Natural killer cell (primary cell): Measurements from ENCODE around the gene OR12D1. TPM values are rescaled to one million over a fixed set of nuclear protein-coding genes. Genes with fewer than 3 reads are reported as not detected.

Experiments
- ATAC-seq, 3 donors: fragments of 150-1000 bp in 2 of 3; fragments of 200-7000 bp in 1 of 3; cut with Tn5 transposase; 1 replicate in 1 of 3; 2 replicates in 2 of 3; pipeline ENCODE4 v1.10.0; 2021; ENCODE audit warnings: mild to moderate bottlenecking in 2 of 3, moderate library complexity in 2 of 3
- DNase-seq, 2 donors: peaks; one replicate each; pipeline versions ENCODE4 v3.0.0 to v3.0.0-alpha.2; 2013 to 2021; ENCODE audit warnings: mixed read lengths in 1 of 2
- H3K27ac ChIP-seq: one replicate; pipeline ENCODE4 v1.5.1; 2013; ENCODE audit warnings: mild to moderate bottlenecking, low read length
- H3K27me3 ChIP-seq: one replicate; pipeline ENCODE4 v1.6.1; 2013; ENCODE audit warnings: low read length; ENCODE audit not compliant: control insufficient read depth, insufficient read depth
- H3K36me3 ChIP-seq: one replicate; pipeline ENCODE4 v1.6.1; 2013; ENCODE audit warnings: low read length; ENCODE audit not compliant: control insufficient read depth, insufficient read depth
- H3K4me1 ChIP-seq: one replicate; pipeline ENCODE4 v1.6.1; 2013; ENCODE audit warnings: low read length; ENCODE audit not compliant: control insufficient read depth, insufficient read depth
- H3K4me3 ChIP-seq: one replicate; pipeline ENCODE4 v1.5.1; 2013; ENCODE audit warnings: low read length
- H3K9me3 ChIP-seq: one replicate; pipeline ENCODE4 v1.6.1; 2013; ENCODE audit warnings: low read length; ENCODE audit not compliant: control insufficient read depth, insufficient read depth
- H3K27ac Mint-ChIP-seq, 2 donors: one replicate each; pipeline ENCODE4 v1.8.0; 2022; ENCODE audit warnings: mild to moderate bottlenecking in 2 of 2, mixed read lengths in 2 of 2, moderate library complexity in 1 of 2
- H3K27me3 Mint-ChIP-seq, 2 donors: one replicate each; pipeline ENCODE4 v1.8.0; 2022; ENCODE audit warnings: low read depth in 2 of 2, mixed read lengths in 2 of 2
- H3K36me3 Mint-ChIP-seq: one replicate; pipeline ENCODE4 v1.8.0; 2022; ENCODE audit warnings: mixed read lengths
- H3K4me1 Mint-ChIP-seq, 2 donors: one replicate each; pipeline ENCODE4 v1.8.0; 2022; ENCODE audit warnings: mixed read lengths in 2 of 2
- H3K4me3 Mint-ChIP-seq: one replicate; pipeline ENCODE4 v1.8.0; 2022; ENCODE audit warnings: mild to moderate bottlenecking, moderate library complexity, mixed read lengths
- H3K9me3 Mint-ChIP-seq, 2 donors: one replicate each; pipeline ENCODE4 v1.8.0; 2022; ENCODE audit warnings: mixed read lengths in 2 of 2
- CTCF ChIP-seq: fragments of 200-600 bp; IDR thresholded peaks from one replicate; pipeline ENCODE4 v1.8.0; 2022; ENCODE audit warnings: antibody characterized with exemption
- WGBS: methylation state at CpG from one replicate; pipeline ENCODE4 v1.1.7; 2013; ENCODE audit warnings: missing lambda C conversion rate; ENCODE audit not compliant: insufficient coverage; 5-methylcytosine and 5-hydroxymethylcytosine counted together
- intact Hi-C: fragments of 100-400 bp; cut with micrococcal nuclease; formaldehyde crosslinking; loops from one replicate; pipeline ENCODE4 v1.14.2; 2022
- total RNA-seq, 4 donors: library from RNA; stranded (reverse); fragments of 120-200 nt in 1 of 4; gene quantifications; one replicate each; pipeline versions ENCODE4 v1.2.3 to v1.2.4, GENCODE V29; 2013 to 2022

The OR12D1 gene
- total RNA-seq, 3 donors from 2014 or later (not counting 1 experiment from before 2014, with no cell fraction given): not detected

DNA sequence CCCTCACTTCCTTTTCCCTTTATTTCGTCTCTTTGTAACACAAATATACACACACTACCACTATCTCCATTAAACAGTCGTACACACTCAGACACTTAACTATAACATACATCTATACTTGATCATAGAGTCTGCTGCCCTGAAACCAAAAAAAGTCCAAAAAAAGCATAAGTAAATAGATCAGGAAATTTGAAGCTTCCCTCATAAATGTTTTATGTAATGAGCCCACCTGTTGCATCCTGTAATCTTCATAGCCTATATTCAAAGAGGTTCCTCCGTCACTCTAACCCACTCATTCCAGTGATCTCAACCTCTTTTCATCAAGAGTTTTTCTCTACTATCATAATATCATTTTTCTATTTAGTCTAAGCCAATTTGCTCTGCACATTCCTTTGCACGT, 26.2 kb upstream of the OR12D1 start:
- no peak for ATAC-seq
- WGBS: 54% methylated on average over 3 of the region's 4 CpGs
- Mint-ChIP-seq H3K36me3 (no peaks in the 10 kb centered on the region), H3K27ac (no peak overlapping the region), H3K9me3 (no peaks in the 10 kb centered on the region), H3K4me3 (no peak overlapping the region), H3K4me1 (no peaks in the 10 kb centered on the region), H3K27me3 (peaks cover 16 to 42% of the 10 kb centered on the region in 2 donors)
- Histone ChIP-seq H3K9me3 (no peaks in the 10 kb centered on the region), H3K27ac (no peak overlapping the region), H3K4me1 (no peaks in the 10 kb centered on the region), H3K36me3 (no peaks in the 10 kb centered on the region), H3K27me3 (peaks cover 2% of the 10 kb centered on the region), H3K4me3 (no peak overlapping the region)
- intact Hi-C loops: no loop called here
- no peak for DNase-seq
- TF ChIP-seq CTCF: no peak

- H3K9me3 ChIP-seq: no peaks in the 10 kb centered on the region
- Mint-ChIP-seq H3K36me3 (peaks cover 2% of the 10 kb centered on the region), H3K4me1 (no peaks in the 10 kb centered on the region), H3K27ac (no peak within 1 kb of the TSS), H3K9me3 (peaks cover 0 to 1% of the 10 kb centered on the region in 2 donors), H3K27me3 (peaks cover 9 to 47% of the 10 kb centered on the region in 2 donors), H3K4me3 (no peak within 1 kb of the TSS)
- no peak within 1 kb of the TSS for H3K27ac ChIP-seq
- no peak for DNase-seq
- peaks cover 2% of the 10 kb centered on the region for H3K27me3 ChIP-seq
- intact Hi-C loops: no loop called here
- no peaks in the 10 kb centered on the region for H3K36me3 ChIP-seq
- ATAC-seq: no peak
- no peak for TF ChIP-seq CTCF
- no peak within 1 kb of the TSS for H3K4me3 ChIP-seq
- no peaks in the 10 kb centered on the region for H3K4me1 ChIP-seq
These were observed 19.4 kb upstream of the OR12D1 start, which contains the start of gene OR12D2 for GRCh38 chr6:29395331-29395730. OR12D2 (plus strand) TSS chr6:29395631; CDS start chr6:29396700, 1,069 bp downstream.

- Histone ChIP-seq H3K4me1 (no peaks in the 10 kb centered on the region), H3K27ac (no peak overlapping the region), H3K36me3 (no peaks in the 10 kb centered on the region), H3K9me3 (no peaks in the 10 kb centered on the region), H3K4me3 (no peak overlapping the region), H3K27me3 (peaks cover 7% of the 10 kb centered on the region)
- Mint-ChIP-seq H3K9me3 (peaks cover 0 to 2% of the 10 kb centered on the region in 2 donors), H3K27me3 (peaks cover 9 to 56% of the 10 kb centered on the region in 2 donors), H3K27ac (no peak overlapping the region), H3K36me3 (peaks cover 5% of the 10 kb centered on the region), H3K4me3 (no peak overlapping the region), H3K4me1 (no peaks in the 10 kb centered on the region)
- TF ChIP-seq CTCF: no peak
- no peak for DNase-seq
- intact Hi-C loops: no loop called here
- no CpG with 5 or more reads among the region's 2 CpGs for WGBS
- ATAC-seq: no peak
These were observed 15.2 kb upstream of the OR12D1 start for GRCh38 chr6:29399525-29399924.

DNA sequence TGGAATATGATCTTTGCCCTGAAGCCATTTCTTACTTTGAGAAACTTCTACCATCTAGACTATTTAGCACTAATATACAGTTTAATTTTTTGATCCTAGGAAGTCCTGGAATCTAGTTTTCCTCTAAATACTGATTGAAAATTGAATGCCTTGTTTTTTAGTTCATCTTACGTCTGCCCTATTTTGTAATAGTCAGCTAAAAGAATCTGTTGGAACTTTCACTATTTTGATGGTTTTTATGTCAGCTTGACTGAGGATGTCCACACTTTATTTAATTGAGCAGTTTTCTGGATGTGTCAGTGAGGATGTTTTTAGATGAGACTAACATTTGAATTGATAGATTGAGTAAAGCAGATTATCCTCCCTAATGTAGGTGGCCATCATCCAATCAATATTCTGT, 10.9 kb upstream of the OR12D1 start:
- Histone ChIP-seq H3K27ac (no peak overlapping the region), H3K36me3 (no peaks in the 10 kb centered on the region), H3K9me3 (no peaks in the 10 kb centered on the region), H3K4me1 (no peaks in the 10 kb centered on the region), H3K4me3 (no peak overlapping the region), H3K27me3 (peaks cover 6% of the 10 kb centered on the region)
- Mint-ChIP-seq H3K27me3 (peaks cover 4 to 33% of the 10 kb centered on the region in 2 donors), H3K27ac (no peak overlapping the region), H3K36me3 (peaks cover 5% of the 10 kb centered on the region), H3K4me3 (no peak overlapping the region), H3K9me3 (peaks cover 0 to 2% of the 10 kb centered on the region in 2 donors), H3K4me1 (no peaks in the 10 kb centered on the region)
- DNase-seq (no peak), ATAC-seq (no peak)
- 55% methylated on average over 1 of the region's 1 CpG for WGBS
- TF ChIP-seq CTCF: no peak
- intact Hi-C loops: no loop called here
